GM20000 (cell line): ENCODE measurements around the gene TTC9.

Experiments
- DNase-seq: peaks from one replicate; pipeline ENCODE4 v3.0.0; 2012; ENCODE audit warnings: low spot score
- CTCF ChIP-seq: IDR thresholded peaks from 2 replicates; pipeline ENCODE4 v1.5.1; 2012; ENCODE audit warnings: mild to moderate bottlenecking, control low read depth; ENCODE audit errors: extremely low read depth, missing control alignments

The TTC9 gene

GRCh38 chr14:70724110-70724509, 82.4 kb downstream of the TTC9 start:
- no peak for TF ChIP-seq CTCF
- no peak for DNase-seq

- no peak for DNase-seq
These were observed 83.2 kb downstream of the TTC9 start for GRCh38 chr14:70724944-70725343.

More at GRCh38 chr14:70724944-70725343, 83.2 kb downstream of the TTC9 start:
- TF ChIP-seq CTCF = no peak
